GM23338 (cell line): ENCODE data around the gene PTPRA. TPM values are rescaled to one million over a fixed set of nuclear protein-coding genes. Genes with fewer than 3 reads are reported as not detected.
"Not testable (repeated sequence)": the region's sequence is repeated elsewhere in the genome, so short reads cannot be mapped to it uniquely, and the experiment has no call there.

Experiments used
- ATAC-seq: fragments of 200-7000 bp; cut with Tn5 transposase; 3 replicates; pipeline ENCODE4 v1.9.1; 2020
- DNase-seq: peaks from one replicate; pipeline ENCODE4 v3.0.0-alpha.2; 2015; ENCODE audit warnings: low spot score
- H2AFZ ChIP-seq: fragments of 200-600 bp; sonication (generic); 2 replicates; pipeline ENCODE4 v1.8.0; 2016; ENCODE audit warnings: antibody characterized with exemption, mild to moderate bottlenecking, moderate library complexity
- H3F3A ChIP-seq: fragments of 200-600 bp; sonication (generic); replicated peaks from 2 replicates; pipeline ENCODE4 v1.8.0; 2017; ENCODE audit warnings: antibody characterized with exemption, mixed run types, low read depth
- H3K27ac ChIP-seq: fragments of 200-600 bp; sonication (generic); 2 replicates; pipeline ENCODE4 v1.6.1; 2016; ENCODE audit warnings: low read depth
- H3K27me3 ChIP-seq: fragments of 200-600 bp; sonication (generic); 2 replicates; pipeline ENCODE4 v1.8.0; 2016; ENCODE audit warnings: mild to moderate bottlenecking, mixed run types, moderate library complexity; ENCODE audit not compliant: insufficient read depth
- H3K36me3 ChIP-seq: fragments of 200-600 bp; sonication (generic); 2 replicates; pipeline ENCODE4 v1.8.0; 2016; ENCODE audit warnings: mild to moderate bottlenecking; ENCODE audit not compliant: insufficient read depth
- H3K4me1 ChIP-seq: fragments of 200-600 bp; sonication (generic); 2 replicates; pipeline ENCODE4 v1.8.0; 2016; ENCODE audit warnings: mild to moderate bottlenecking, moderate library complexity; ENCODE audit not compliant: insufficient read depth
- H3K4me2 ChIP-seq: fragments of 200-600 bp; sonication (generic); 2 replicates; pipeline ENCODE4 v1.7.1; 2017; ENCODE audit warnings: mixed run types
- H3K4me3 ChIP-seq: fragments of 200-600 bp; sonication (generic); 2 replicates; pipeline ENCODE4 v1.6.1; 2016; ENCODE audit warnings: mixed run types
- H3K79me2 ChIP-seq: fragments of 200-600 bp; sonication (generic); replicated peaks from 2 replicates; pipeline ENCODE4 v1.8.0; 2017; ENCODE audit warnings: mild to moderate bottlenecking; ENCODE audit not compliant: insufficient read depth
- H3K9me2 ChIP-seq: fragments of 200-600 bp; sonication (generic); 2 replicates; pipeline ENCODE4 v1.8.0; 2017; ENCODE audit not compliant: insufficient read depth
- H4K20me1 ChIP-seq: fragments of 200-600 bp; sonication (generic); replicated peaks from 2 replicates; pipeline ENCODE4 v1.8.0; 2017; ENCODE audit warnings: mild to moderate bottlenecking; ENCODE audit not compliant: insufficient read depth
- H3K27ac Mint-ChIP-seq: 2 replicates; pipeline ENCODE4 v1.8.0; 2020; ENCODE audit warnings: inconsistent platforms, mild to moderate bottlenecking, moderate library complexity, mixed read lengths
- H3K27me3 Mint-ChIP-seq: 3 replicates; pipeline ENCODE4 v1.8.0; 2022; ENCODE audit warnings: low read depth, mild to moderate bottlenecking, moderate library complexity, mixed read lengths, inconsistent platforms; ENCODE audit not compliant: insufficient read depth, poor library complexity
- H3K36me3 Mint-ChIP-seq: 3 replicates; pipeline ENCODE4 v1.8.0; 2021; ENCODE audit warnings: low read depth, mild to moderate bottlenecking, inconsistent platforms, moderate library complexity, mixed read lengths
- H3K4me1 Mint-ChIP-seq: 3 replicates; pipeline ENCODE4 v1.8.0; 2020; ENCODE audit warnings: mild to moderate bottlenecking, inconsistent platforms, mixed read lengths
- H3K4me3 Mint-ChIP-seq: 3 replicates; pipeline ENCODE4 v1.8.0; 2021; ENCODE audit warnings: moderate library complexity, mild to moderate bottlenecking, inconsistent platforms, mixed read lengths
- H3K9me3 Mint-ChIP-seq: 3 replicates; pipeline ENCODE4 v1.8.0; 2020; ENCODE audit warnings: moderate library complexity, mild to moderate bottlenecking, inconsistent platforms, mixed read lengths
- CREB1 ChIP-seq: fragments of 250-450 bp; sonication (Bioruptor Pico); IDR thresholded peaks from 2 replicates; pipeline ENCODE4 v1.5.0; 2020; ENCODE audit warnings: low read depth, mild to moderate bottlenecking, moderate library complexity
- CTCF ChIP-seq, 2 experiments: fragments of 200-600 bp in 1 of 2; sonication (generic) in 1 of 2; conservative IDR thresholded peaks; 2 replicates each; pipeline versions ENCODE4 v1.5.1 to v1.6.1; 2016 to 2017; ENCODE audit warnings: antibody characterized with exemption in 2 of 2, low read depth in 2 of 2, mild to moderate bottlenecking in 2 of 2, moderate library complexity in 1 of 2
- ETS1 ChIP-seq: IDR thresholded peaks from 2 replicates; pipeline ENCODE4 v1.6.1; 2016; ENCODE audit warnings: antibody characterized with exemption
- EZH2phosphoT487 ChIP-seq: fragments of 200-600 bp; sonication (generic); IDR thresholded peaks from one replicate; pipeline ENCODE4 v1.8.1; 2018; ENCODE audit warnings: antibody characterized with exemption; ENCODE audit not compliant: unreplicated experiment
- JUNB ChIP-seq: IDR thresholded peaks from one replicate; pipeline ENCODE4 v1.6.1; 2016; ENCODE audit warnings: antibody characterized with exemption; ENCODE audit not compliant: unreplicated experiment
- NANOG ChIP-seq: IDR thresholded peaks from 2 replicates; pipeline ENCODE4 v1.6.1; 2016; ENCODE audit warnings: antibody characterized with exemption, borderline replicate concordance
- POLR2AphosphoS5 ChIP-seq: IDR thresholded peaks from 2 replicates; pipeline ENCODE4 v1.6.1; 2016; ENCODE audit warnings: antibody characterized with exemption, low read depth
- REST ChIP-seq: IDR thresholded peaks from one replicate; pipeline ENCODE4 v1.6.1; 2018; ENCODE audit warnings: antibody characterized with exemption; ENCODE audit not compliant: unreplicated experiment
- ZNF114 ChIP-seq: fragments of 250-450 bp; sonication (Bioruptor Pico); IDR thresholded peaks from 2 replicates; pipeline ENCODE4 v1.5.0; 2020; ENCODE audit warnings: mild to moderate bottlenecking, moderate library complexity
- ZNF331 ChIP-seq: fragments of 250-450 bp; sonication (Bioruptor Pico); IDR thresholded peaks from 2 replicates; pipeline ENCODE4 v1.5.0; 2020; ENCODE audit warnings: low read depth, mild to moderate bottlenecking, moderate library complexity
- ZNF462 ChIP-seq: fragments of 250-450 bp; sonication (Bioruptor Pico); IDR thresholded peaks from 2 replicates; pipeline ENCODE4 v1.5.0; 2020; ENCODE audit warnings: mild to moderate bottlenecking, moderate library complexity
- polyA plus RNA-seq: library from polyadenylated mRNA; unstranded; fragments of >200 nt; fragmentation: Nextera tagmentation; extraction: Ambion mirVana; gene quantifications from 2 replicates; pipeline ENCODE4 v1.2.1, GENCODE V29; 2016
- total RNA-seq: library from RNA; depleted of rRNA; stranded (reverse); fragments of >200 nt; shearing (Covaris generic); gene quantifications from 2 replicates; pipeline ENCODE4 v1.2.3, GENCODE V29; 2014

The PTPRA gene
- total and polyA plus RNA-seq, 2 experiments from 2014 or later = 37.8 to 39.3 TPM

- ATAC-seq = no peak
- H3K27ac ChIP-seq = no peak overlapping the region
- H3K4me1 ChIP-seq = peaks cover 7% of the 10 kb centered on the region; the same call in 1 of the 2 replicates
- Mint-ChIP-seq H3K4me3 (no peak overlapping the region), H3K36me3 (no peaks in the 10 kb centered on the region), H3K4me1 (peaks cover 23% of the 10 kb centered on the region), H3K9me3 (no peaks in the 10 kb centered on the region), H3K27ac (no peak overlapping the region), H3K27me3 (peaks cover 38% of the 10 kb centered on the region)
- TF ChIP-seq ETS1 = no peak
- no peak for TF ChIP-seq ZNF462 (CRISPR knock-in tag)
- no peak for TF ChIP-seq JUNB
- no peak for TF ChIP-seq CREB1 (CRISPR knock-in tag)
- TF ChIP-seq EZH2phosphoT487 = no peak
- TF ChIP-seq CTCF (conservative IDR thresholded peaks at IDR 0.05; ENCODE audit: low read depth in 2 of 2) = no peak
- no peak for TF ChIP-seq REST
- no peak for TF ChIP-seq ZNF331 (CRISPR knock-in tag)
- no peak for TF ChIP-seq POLR2AphosphoS5
- no peak for TF ChIP-seq ZNF114 (CRISPR knock-in tag)
- TF ChIP-seq NANOG = no peak
- H3K4me2 ChIP-seq = no peak overlapping the region
- no peaks in the 10 kb centered on the region for H4K20me1 ChIP-seq
- no peak for DNase-seq
- H2AFZ ChIP-seq = no peak overlapping the region
- H3K36me3 ChIP-seq = no peaks in the 10 kb centered on the region
- peaks cover 45% of the 10 kb centered on the region for H3K27me3 ChIP-seq
- H3K9me2 ChIP-seq = 0 out of 2 replicates have a peak, but pooled peaks cover 3% of the 10 kb centered on the region
- H3F3A ChIP-seq = 0 out of 2 replicates have a peak, but pooled peaks cover 3% of the 10 kb centered on the region
- no peaks in the 10 kb centered on the region for H3K79me2 ChIP-seq
- H3K4me3 ChIP-seq = no peak overlapping the region
These were observed 201.5 kb downstream of the PTPRA start for GRCh38 chr20:3074812-3075211.

- Mint-ChIP-seq H3K27me3 (peaks cover 41% of the 10 kb centered on the region), H3K4me1 (peaks cover 23% of the 10 kb centered on the region)
- not testable (repeated sequence) for H4K20me1 ChIP-seq, H3K4me1 ChIP-seq, DNase-seq, ATAC-seq, H3F3A ChIP-seq, H3K4me3 Mint-ChIP-seq, H3K4me3 ChIP-seq, H3K4me2 ChIP-seq, H3K36me3 Mint-ChIP-seq, H3K36me3 ChIP-seq, H3K79me2 ChIP-seq, H3K9me2 ChIP-seq, H3K27ac Mint-ChIP-seq, H3K9me3 Mint-ChIP-seq, H2AFZ ChIP-seq, H3K27ac ChIP-seq
- peaks cover 50% of the 10 kb centered on the region for H3K27me3 ChIP-seq
These were observed 202.0 kb downstream of the PTPRA start for GRCh38 chr20:3075315-3075714.
